Ovary (tissue), 3 donors: ENCODE results near the gene UBTD1.

Experiments
- CTCF ChIP-seq, 3 donors: fragments of 450-650 bp in 2 of 3; fragments of 200-600 bp in 1 of 3; IDR thresholded peaks; one replicate each; pipeline versions ENCODE4 v1.5.1 to v1.8.0; 2016 to 2022; ENCODE audit warnings: antibody characterized with exemption in 3 of 3, mild to moderate bottlenecking in 1 of 3
- EP300 ChIP-seq: sonication (generic); formaldehyde crosslinking; IDR thresholded peaks from one replicate; pipeline ENCODE4 v1.6.1; 2017; ENCODE audit warnings: antibody characterized with exemption
- donor health status: DM: no; HTN: no; CAD: no.

- TF ChIP-seq CTCF (IDR thresholded peaks at IDR 0.05) (no peak), EP300 (no peak)
Measured at GRCh38 chr10:97466755-97467154, 32.0 kb upstream of the UBTD1 start.
